Smooth muscle cell (in vitro differentiated cells): ENCODE results near the gene CSNK1D. TPM values are rescaled to one million over a fixed set of nuclear protein-coding genes. Genes with fewer than 3 reads are reported as not detected.

ENCODE experiments used
- DNase-seq: peaks from one replicate; lab custom pipeline; 2025; ENCODE audit not compliant: unreplicated experiment; lab: John Stamatoyannopoulos, UW
- H2AFZ ChIP-seq: fragments of 200-600 bp; sonication (generic); 2 replicates; pipeline ENCODE4 v1.6.0; 2016; ENCODE audit warnings: antibody characterized with exemption, low read depth, mild to moderate bottlenecking
- H3F3A ChIP-seq: fragments of 200-600 bp; sonication (generic); 2 replicates; pipeline ENCODE4 v1.6.0; 2017; ENCODE audit warnings: antibody characterized with exemption, low read depth
- H3K27ac ChIP-seq: fragments of 200-600 bp; sonication (generic); 2 replicates; pipeline ENCODE4 v1.5.1; 2016; ENCODE audit warnings: low read depth, mild to moderate bottlenecking
- H3K27me3 ChIP-seq: fragments of 200-600 bp; sonication (generic); 2 replicates; pipeline ENCODE4 v1.6.1; 2016; ENCODE audit warnings: low read depth, mild to moderate bottlenecking
- H3K36me3 ChIP-seq: fragments of 200-600 bp; sonication (generic); 2 replicates; pipeline ENCODE4 v1.5.1; 2016; ENCODE audit warnings: low read depth
- H3K4me1 ChIP-seq: fragments of 200-600 bp; sonication (generic); 2 replicates; pipeline ENCODE4 v1.5.1; 2016; ENCODE audit warnings: low read depth
- H3K4me2 ChIP-seq: fragments of 200-600 bp; sonication (generic); 2 replicates; pipeline ENCODE4 v1.6.0; 2016; ENCODE audit warnings: mild to moderate bottlenecking
- H3K4me3 ChIP-seq: fragments of 200-600 bp; sonication (generic); 2 replicates; pipeline ENCODE4 v1.5.1; 2016; ENCODE audit warnings: mild to moderate bottlenecking
- H3K79me2 ChIP-seq: fragments of 200-600 bp; sonication (generic); 2 replicates; pipeline ENCODE4 v1.6.0; 2016; ENCODE audit warnings: low read depth, mild to moderate bottlenecking
- H3K9ac ChIP-seq: fragments of 200-600 bp; sonication (generic); 2 replicates; pipeline ENCODE4 v1.6.0; 2016; ENCODE audit warnings: low read depth
- H3K9me3 ChIP-seq: fragments of 200-600 bp; sonication (generic); replicated peaks from 2 replicates; pipeline ENCODE4 v1.5.1; 2016; ENCODE audit warnings: low read depth
- H4K20me1 ChIP-seq: fragments of 200-600 bp; sonication (generic); 2 replicates; pipeline ENCODE4 v1.6.0; 2016; ENCODE audit warnings: low read depth
- CTCF ChIP-seq: fragments of 200-600 bp; sonication (generic); IDR thresholded peaks from 2 replicates; pipeline ENCODE4 v1.5.1; 2017; ENCODE audit warnings: borderline replicate concordance, mild to moderate bottlenecking, antibody characterized with exemption; ENCODE audit not compliant: insufficient read depth, poor library complexity, severe bottlenecking
- WGBS: methylation state at CpG from one replicate; pipeline ENCODE4 v1.1.7; 2016; ENCODE audit warnings: low lambda C conversion rate; 5-methylcytosine and 5-hydroxymethylcytosine counted together
- polyA plus RNA-seq: library from polyadenylated mRNA; unstranded; fragments of >200 nt; fragmentation: Nextera tagmentation; extraction: Ambion mirVana; gene quantifications from 2 replicates; pipeline ENCODE4 v1.2.1, GENCODE V29; 2016
- total RNA-seq: library from RNA; depleted of rRNA; stranded (reverse); fragments of >200 nt; gene quantifications from 2 replicates; pipeline ENCODE4 v1.2.3, GENCODE V29; 2014

CSNK1D gene
- total and polyA plus RNA-seq, 2 experiments from 2014 or later, result 51.6 to 135 TPM

GRCh38 chr17:82269882-82270500 is 3.5 kb downstream of the CSNK1D start:
- Histone ChIP-seq H3K4me1 (peaks cover 13% of the 10 kb centered on the region), H2AFZ (no peak overlapping the region), H3K27me3 (no peaks in the 10 kb centered on the region), H3K4me3 (no peak overlapping the region), H3K36me3 (no peaks in the 10 kb centered on the region), H3K27ac (peak overlapping the region; percentile 5), H4K20me1 (peaks cover 77% of the 10 kb centered on the region), H3K4me2 (no peak overlapping the region), H3F3A (peaks cover 14% of the 10 kb centered on the region), H3K9ac (no peak overlapping the region), H3K9me3 (no peaks in the 10 kb centered on the region), H3K79me2 (peaks cover 83% of the 10 kb centered on the region)
- TF ChIP-seq CTCF, result no peak
- 94% methylated on average over 13 of the region's 13 CpGs for WGBS
- DNase-seq, result no peak

GRCh38 chr17:82269138-82269881 is 4.2 kb downstream of the CSNK1D start:
- no peak for DNase-seq
- Histone ChIP-seq H3K9me3 (no peaks in the 10 kb centered on the region), H4K20me1 (peaks cover 84% of the 10 kb centered on the region), H3K4me3 (no peak overlapping the region), H3K36me3 (no peaks in the 10 kb centered on the region), H3F3A (peaks cover 14% of the 10 kb centered on the region), H2AFZ (no peak overlapping the region), H3K27ac (no peak overlapping the region), H3K4me1 (peaks cover 13% of the 10 kb centered on the region), H3K27me3 (no peaks in the 10 kb centered on the region), H3K4me2 (no peak overlapping the region), H3K9ac (no peak overlapping the region), H3K79me2 (peaks cover 90% of the 10 kb centered on the region)
- 88% methylated on average over 10 of the region's 10 CpGs for WGBS
- no peak for TF ChIP-seq CTCF

- Histone ChIP-seq H3K9me3 (no peaks in the 10 kb centered on the region), H2AFZ (no peak overlapping the region), H3K27me3 (no peaks in the 10 kb centered on the region), H3K9ac (peak overlapping the region; percentile 48), H3F3A (peaks cover 14% of the 10 kb centered on the region), H3K79me2 (peaks cover 99% of the 10 kb centered on the region), H3K36me3 (no peaks in the 10 kb centered on the region), H3K4me3 (peak overlapping the region; percentile 34), H4K20me1 (peaks cover 99% of the 10 kb centered on the region), H3K27ac (peak overlapping the region; percentile 91), H3K4me2 (peak overlapping the region; percentile 81), H3K4me1 (peaks cover 8% of the 10 kb centered on the region)
- TF ChIP-seq CTCF, result no peak
- DNase-seq, result peak; percentile 54
- 48% methylated on average over 21 of the region's 21 CpGs for WGBS
Measured at GRCh38 chr17:82267575-82268379, 5.7 kb downstream of the CSNK1D start.
